Lower leg skin (tissue), 4 donors: ENCODE results near the gene ZNF580. TPM values are rescaled to one million over a fixed set of nuclear protein-coding genes. Genes with fewer than 3 reads are reported as not detected.

Experiments
- DNase-seq, 2 donors: peaks; one replicate each; pipeline ENCODE4 v3.0.0-alpha.2; 2019; ENCODE audit warnings: low spot score in 2 of 2
- H3K4me3 ChIP-seq: fragments of 200-600 bp; sonication (generic); 2 replicates; pipeline ENCODE4 v1.5.1; 2017; ENCODE audit warnings: mild to moderate bottlenecking, low read depth; ENCODE audit not compliant: poor library complexity, severe bottlenecking
- POLR2A ChIP-seq, 2 donors: fragments of 450-650 bp; IDR thresholded peaks; one replicate each; pipeline ENCODE4 v1.6.1; 2016 to 2017; ENCODE audit warnings: antibody characterized with exemption in 2 of 2, mild to moderate bottlenecking in 1 of 2, moderate library complexity in 1 of 2
- WGBS, 2 donors: methylation state at CpG; one replicate each; pipeline ENCODE4 v1.1.5; 2018; 5-methylcytosine and 5-hydroxymethylcytosine counted together
- intact Hi-C: fragments of 100-400 bp; cut with DNase I; formaldehyde crosslinking; loops from one replicate; pipeline ENCODE4 v1.15.0; 2023; ENCODE audit warnings: low total_unique reads
- total RNA-seq, 4 donors: library from RNA; depleted of rRNA; stranded (reverse); fragments of >200 nt; gene quantifications; one replicate each; pipeline ENCODE4 v1.1.0, GENCODE V29; 2016
- TF ChIP-seq, protein P1 (sequence below), 3 donors: fragments of 450-650 bp; IDR thresholded peaks; one replicate each; pipeline ENCODE4 v1.5.1; 2016; ENCODE audit warnings: antibody characterized with exemption in 3 of 3, mild to moderate bottlenecking in 3 of 3, moderate library complexity in 2 of 3

ZNF580 gene
- total RNA-seq, result 10 to 100 TPM; 14.1 to 38.0 (median 22.9) TPM

DNA sequence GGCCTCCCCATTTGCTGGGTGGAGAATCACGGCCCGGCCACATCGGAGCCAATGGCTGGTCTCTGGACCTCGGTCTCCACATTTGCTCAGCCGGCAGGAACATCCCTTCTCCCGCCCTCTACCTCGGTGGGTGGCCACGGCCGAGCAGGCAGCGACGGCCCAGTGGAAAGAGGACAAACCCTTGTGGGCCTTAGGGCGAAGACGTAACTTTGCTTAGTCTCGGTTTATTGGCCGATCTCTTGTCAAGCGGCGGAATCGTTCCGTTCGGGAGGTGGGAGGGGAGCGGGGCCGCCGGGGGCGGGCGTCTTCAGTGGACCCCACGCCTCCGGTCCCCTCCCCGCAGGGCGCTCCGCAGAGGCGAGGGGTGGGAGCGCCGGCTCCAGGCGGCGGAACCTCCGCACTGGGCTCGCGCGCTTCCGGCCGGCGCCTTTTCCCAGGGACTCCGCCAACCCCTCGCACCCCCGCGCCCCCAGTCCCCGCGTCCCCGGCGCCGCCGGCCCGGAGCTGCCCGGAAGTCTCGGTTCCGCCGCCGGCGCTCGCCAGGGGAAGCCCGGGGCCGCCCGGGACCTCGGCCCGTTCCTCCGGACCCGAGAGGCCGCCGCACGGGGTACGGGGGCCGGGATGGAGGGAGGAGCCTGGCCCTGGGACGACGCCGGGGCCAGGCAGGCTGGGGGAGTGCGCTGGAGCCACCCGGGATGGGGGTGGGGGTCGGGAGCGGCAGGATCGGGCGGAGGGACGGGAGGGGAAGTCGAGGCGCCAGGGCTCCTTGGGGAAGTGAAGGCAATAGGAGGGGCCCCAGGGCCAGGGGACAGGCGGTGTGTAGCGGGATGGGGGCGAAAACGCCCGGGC, at the start of gene ZNF580:
Gene ZNF580, plus strand, starts transcription at position 426 of the 849 bp plus-strand sequence. CDS start 1,507 bp downstream, outside the sequence.
- intact Hi-C loops, result loop anchor here (5.0 kb wide), 1 partner anchor 234 kb away; the partner anchor contains the start of gene UBE2S
- H3K4me3 ChIP-seq, result peak within 1 kb of the TSS; percentile 48
- 0 to 1% methylated on average over 36 to 41 of the region's 89 CpGs for WGBS, 2 donors
- peak in 1 of 2 donors; percentile 93 for DNase-seq
- TF ChIP-seq, protein P1, sequence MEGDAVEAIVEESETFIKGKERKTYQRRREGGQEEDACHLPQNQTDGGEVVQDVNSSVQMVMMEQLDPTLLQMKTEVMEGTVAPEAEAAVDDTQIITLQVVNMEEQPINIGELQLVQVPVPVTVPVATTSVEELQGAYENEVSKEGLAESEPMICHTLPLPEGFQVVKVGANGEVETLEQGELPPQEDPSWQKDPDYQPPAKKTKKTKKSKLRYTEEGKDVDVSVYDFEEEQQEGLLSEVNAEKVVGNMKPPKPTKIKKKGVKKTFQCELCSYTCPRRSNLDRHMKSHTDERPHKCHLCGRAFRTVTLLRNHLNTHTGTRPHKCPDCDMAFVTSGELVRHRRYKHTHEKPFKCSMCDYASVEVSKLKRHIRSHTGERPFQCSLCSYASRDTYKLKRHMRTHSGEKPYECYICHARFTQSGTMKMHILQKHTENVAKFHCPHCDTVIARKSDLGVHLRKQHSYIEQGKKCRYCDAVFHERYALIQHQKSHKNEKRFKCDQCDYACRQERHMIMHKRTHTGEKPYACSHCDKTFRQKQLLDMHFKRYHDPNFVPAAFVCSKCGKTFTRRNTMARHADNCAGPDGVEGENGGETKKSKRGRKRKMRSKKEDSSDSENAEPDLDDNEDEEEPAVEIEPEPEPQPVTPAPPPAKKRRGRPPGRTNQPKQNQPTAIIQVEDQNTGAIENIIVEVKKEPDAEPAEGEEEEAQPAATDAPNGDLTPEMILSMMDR (IDR thresholded peaks at IDR 0.05), result no peak
- no peak for TF ChIP-seq POLR2A (IDR thresholded peaks at IDR 0.05)

- TF ChIP-seq, protein P1 (IDR thresholded peaks at IDR 0.05), result no peak
- TF ChIP-seq POLR2A (IDR thresholded peaks at IDR 0.05), result no peak
- WGBS, 2 donors, result 85 to 90% methylated on average over 10 of the region's 10 CpGs
- DNase-seq, result no peak
- no peak overlapping the region for H3K4me3 ChIP-seq
- intact Hi-C loops, result no loop called here
Observed at GRCh38 chr19:55591555-55591954, 49.2 kb upstream of the ZNF580 start.

- TF ChIP-seq POLR2A (IDR thresholded peaks at IDR 0.05), result no peak
- TF ChIP-seq, protein P1 (IDR thresholded peaks at IDR 0.05), result no peak
- DNase-seq, result no peak
- 89 to 93% methylated on average over 42 to 66 of the region's 73 CpGs for WGBS, 2 donors
- no peak overlapping the region for H3K4me3 ChIP-seq
- intact Hi-C loops, result no loop called here
Observed at GRCh38 chr19:55592391-55593090, 48.3 kb upstream of the ZNF580 start.

- intact Hi-C loops, result no loop called here
- no peak overlapping the region for H3K4me3 ChIP-seq
- TF ChIP-seq, protein P1 (IDR thresholded peaks at IDR 0.05), result no peak
- no peak for TF ChIP-seq POLR2A (IDR thresholded peaks at IDR 0.05)
- WGBS, 2 donors, result 89% methylated on average over 54 to 67 of the region's 68 CpGs
- no peak for DNase-seq
Observed at GRCh38 chr19:55593096-55593772, 47.6 kb upstream of the ZNF580 start.

DNA sequence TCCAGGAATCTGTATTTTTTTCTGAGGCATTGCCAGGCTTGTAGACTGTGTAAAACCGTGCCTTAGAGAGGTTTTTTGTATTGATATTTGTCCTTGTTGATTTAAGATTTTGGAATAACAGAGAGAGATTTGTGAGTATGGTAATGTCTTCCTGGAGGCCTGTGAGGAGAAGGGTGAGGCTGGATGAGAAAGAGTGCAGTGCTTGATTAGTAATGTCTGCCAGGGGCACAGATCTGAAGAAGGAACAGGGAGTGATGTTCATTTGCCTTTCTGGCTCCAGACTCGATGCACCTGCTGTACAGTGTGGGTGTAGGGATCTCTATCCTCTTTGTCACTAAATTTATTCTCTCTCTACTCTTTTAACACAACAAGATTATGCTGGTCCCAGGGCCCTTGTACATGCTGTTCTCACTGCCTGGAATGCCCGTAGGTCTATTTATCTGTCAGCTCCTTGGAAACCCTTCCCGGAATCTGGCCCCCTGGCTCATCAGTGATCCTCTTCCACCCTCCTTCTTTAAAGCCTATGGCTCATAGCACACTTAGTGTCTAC, 45.7 kb upstream of the ZNF580 start:
- H3K4me3 ChIP-seq, result no peak overlapping the region
- WGBS, 2 donors, result 81 to 87% methylated on average over 4 of the region's 4 CpGs
- DNase-seq, result no peak
- TF ChIP-seq, protein P1 (IDR thresholded peaks at IDR 0.05), result no peak
- no peak for TF ChIP-seq POLR2A (IDR thresholded peaks at IDR 0.05)
- intact Hi-C loops, result no loop called here
